Measurements from ENCODE around the gene ATP11C. TPM values are rescaled to one million over a fixed set of nuclear protein-coding genes. Genes with fewer than 3 reads are reported as not detected.
"Not testable (repeated sequence)": the region's sequence is repeated elsewhere in the genome, so short reads cannot be mapped to it uniquely, and the experiment has no call there.

Gene ATP11C
- total RNA-seq, 1 donor from 2014 or later, result 48.5 TPM

- Mint-ChIP-seq H3K4me1 (ENCODE audit: unreplicated experiment) (peaks cover 2% of the 10 kb centered on the region), H3K4me3 (ENCODE audit: unreplicated experiment) (no peak overlapping the region), H3K27me3 (ENCODE audit: unreplicated experiment) (no peaks in the 10 kb centered on the region), H3K9me3 (ENCODE audit: unreplicated experiment) (no peaks in the 10 kb centered on the region), H3K27ac (ENCODE audit: unreplicated experiment) (no peak overlapping the region), H3K36me3 (ENCODE audit: low read depth, unreplicated experiment) (no peaks in the 10 kb centered on the region)
- no peak for DNase-seq (ENCODE audit: low spot score)
- no peak for TF ChIP-seq CTCF (IDR thresholded peaks at IDR 0.05; ENCODE audit: unreplicated experiment)
These were observed 8.7 kb downstream of the ATP11C start for GRCh38 chrX:139924069-139924695.

GRCh38 chrX:139921142-139921541 lies 11.7 kb downstream of the ATP11C start:
- not testable (repeated sequence) for H3K9me3 Mint-ChIP-seq (ENCODE audit: unreplicated experiment); H3K4me1 Mint-ChIP-seq (ENCODE audit: unreplicated experiment); H3K36me3 Mint-ChIP-seq (ENCODE audit: low read depth, unreplicated experiment)

GRCh38 chrX:139920316-139920715 lies 12.5 kb downstream of the ATP11C start:
- H3K27me3 Mint-ChIP-seq (ENCODE audit: unreplicated experiment), result no peaks in the 10 kb centered on the region
- H3K36me3 Mint-ChIP-seq (ENCODE audit: low read depth, unreplicated experiment), result no peaks in the 10 kb centered on the region
- H3K27ac Mint-ChIP-seq (ENCODE audit: unreplicated experiment), result no peak overlapping the region
- H3K4me1 Mint-ChIP-seq (ENCODE audit: unreplicated experiment), result peaks cover 4% of the 10 kb centered on the region
- H3K9me3 Mint-ChIP-seq (ENCODE audit: unreplicated experiment), result no peaks in the 10 kb centered on the region
- no peak for DNase-seq (ENCODE audit: low spot score)
- no peak overlapping the region for H3K4me3 Mint-ChIP-seq (ENCODE audit: unreplicated experiment)
- TF ChIP-seq CTCF (IDR thresholded peaks at IDR 0.05; ENCODE audit: unreplicated experiment), result no peak

More at GRCh38 chrX:139921142-139921541, 11.7 kb downstream of the ATP11C start:
- not testable (repeated sequence) for H3K27ac Mint-ChIP-seq (ENCODE audit: unreplicated experiment); H3K4me3 Mint-ChIP-seq (ENCODE audit: unreplicated experiment); H3K27me3 Mint-ChIP-seq (ENCODE audit: unreplicated experiment); DNase-seq (ENCODE audit: low spot score)

GRCh38 chrX:139914421-139914820 lies 18.4 kb downstream of the ATP11C start:
- Mint-ChIP-seq H3K9me3 (ENCODE audit: unreplicated experiment) (no peaks in the 10 kb centered on the region), H3K4me1 (ENCODE audit: unreplicated experiment) (peaks cover 10% of the 10 kb centered on the region), H3K36me3 (ENCODE audit: low read depth, unreplicated experiment) (no peaks in the 10 kb centered on the region), H3K4me3 (ENCODE audit: unreplicated experiment) (no peak overlapping the region), H3K27ac (ENCODE audit: unreplicated experiment) (no peak overlapping the region), H3K27me3 (ENCODE audit: unreplicated experiment) (no peaks in the 10 kb centered on the region)
- no peak for DNase-seq (ENCODE audit: low spot score)
- no peak for TF ChIP-seq CTCF (IDR thresholded peaks at IDR 0.05; ENCODE audit: unreplicated experiment)

GRCh38 chrX:139909712-139910111 lies 23.1 kb downstream of the ATP11C start:
- Mint-ChIP-seq H3K9me3 (ENCODE audit: unreplicated experiment) (no peaks in the 10 kb centered on the region), H3K4me3 (ENCODE audit: unreplicated experiment) (no peak overlapping the region), H3K36me3 (ENCODE audit: low read depth, unreplicated experiment) (no peaks in the 10 kb centered on the region), H3K4me1 (ENCODE audit: unreplicated experiment) (peaks cover 22% of the 10 kb centered on the region), H3K27ac (ENCODE audit: unreplicated experiment) (no peak overlapping the region), H3K27me3 (ENCODE audit: unreplicated experiment) (no peaks in the 10 kb centered on the region)
- no peak for DNase-seq (ENCODE audit: low spot score)
- no peak for TF ChIP-seq CTCF (IDR thresholded peaks at IDR 0.05; ENCODE audit: unreplicated experiment)
